NCI-H1048 (cell line): ENCODE results near the gene POU4F2.
"Not testable (repeated sequence)": the region's sequence is repeated elsewhere in the genome, so short reads cannot be mapped to it uniquely, and the experiment has no call there.

ENCODE experiments used
- DNase-seq: peaks from one replicate; lab custom pipeline; 2025; lab: John Stamatoyannopoulos, UW

The POU4F2 gene

DNA sequence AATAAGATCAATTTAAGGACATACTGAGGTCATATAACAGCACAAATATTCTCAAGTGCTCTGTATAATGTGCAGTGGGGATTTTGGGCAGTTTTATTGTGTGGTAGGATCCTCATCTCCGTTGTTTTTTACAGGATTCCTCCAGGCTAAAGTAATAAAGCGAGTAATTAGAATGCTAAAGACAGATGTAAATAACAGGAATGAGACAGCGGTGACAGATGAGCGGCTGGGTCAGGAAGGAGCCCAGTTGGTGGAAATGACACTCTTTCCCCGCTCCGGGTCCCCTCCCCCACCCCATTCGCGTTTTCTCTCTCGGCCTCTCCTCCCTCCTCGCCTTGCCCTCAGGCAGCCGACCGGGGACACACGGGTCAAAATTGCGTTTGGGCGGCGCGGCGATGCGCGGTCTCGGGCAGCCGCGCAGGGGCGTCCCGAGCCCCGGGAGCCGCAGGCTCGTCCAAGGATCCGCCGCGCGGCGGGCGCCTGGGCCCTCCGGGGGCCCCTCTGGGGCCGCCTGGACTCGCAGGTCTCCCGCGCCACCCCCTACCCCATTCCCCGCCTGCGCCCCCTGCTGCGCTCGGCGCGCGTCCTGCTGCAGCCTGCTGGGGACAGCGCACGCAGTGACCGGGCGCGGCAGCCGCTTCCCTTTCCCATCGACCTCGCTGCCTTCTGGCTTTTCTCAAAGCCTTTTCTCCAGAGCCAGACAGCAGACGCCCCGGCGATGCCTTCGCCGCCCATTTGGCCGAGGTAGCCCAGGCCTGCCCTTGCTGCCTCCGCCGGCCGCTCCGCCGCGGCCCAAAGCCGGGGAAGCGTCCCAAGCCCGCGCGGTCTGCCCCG lies 16.2 kb downstream of the POU4F2 start:
- DNase-seq = no peak

DNA sequence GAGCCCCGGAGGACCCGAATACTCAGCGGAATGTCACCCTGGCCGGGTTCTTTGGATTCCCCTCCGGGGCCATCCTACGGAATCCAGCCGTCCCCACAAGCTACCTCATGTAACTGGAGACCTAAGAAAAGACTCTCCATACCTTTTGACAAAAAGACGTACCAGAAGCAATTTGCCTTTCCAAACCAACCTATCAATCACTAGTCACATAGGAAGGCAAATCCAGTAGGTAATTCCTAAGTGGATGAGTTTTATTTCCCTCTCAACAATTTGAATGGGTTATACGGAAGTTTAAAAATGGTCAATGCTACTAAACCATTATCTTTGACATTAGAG lies 16.8 kb downstream of the POU4F2 start:
- no peak for DNase-seq

DNA sequence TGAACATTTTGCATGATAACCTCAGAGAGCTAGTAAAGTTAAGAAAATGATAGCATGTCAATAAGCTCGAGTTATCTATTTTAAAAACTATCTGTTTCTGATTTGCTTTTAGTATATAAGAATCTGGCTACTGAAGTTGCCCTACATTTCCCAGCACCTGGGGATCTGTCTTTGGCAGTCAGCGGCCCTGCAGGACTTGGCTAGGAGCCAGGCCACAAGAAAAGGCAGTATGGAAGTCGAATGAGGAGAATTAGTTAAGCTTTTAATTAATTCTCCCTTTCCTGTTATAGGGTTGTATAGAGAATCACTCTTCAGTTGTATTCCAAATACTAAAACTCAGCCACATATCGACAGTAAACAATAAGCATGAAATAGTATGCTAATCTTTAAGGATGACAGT lies 22.7 kb downstream of the POU4F2 start:
- no peak for DNase-seq

DNA sequence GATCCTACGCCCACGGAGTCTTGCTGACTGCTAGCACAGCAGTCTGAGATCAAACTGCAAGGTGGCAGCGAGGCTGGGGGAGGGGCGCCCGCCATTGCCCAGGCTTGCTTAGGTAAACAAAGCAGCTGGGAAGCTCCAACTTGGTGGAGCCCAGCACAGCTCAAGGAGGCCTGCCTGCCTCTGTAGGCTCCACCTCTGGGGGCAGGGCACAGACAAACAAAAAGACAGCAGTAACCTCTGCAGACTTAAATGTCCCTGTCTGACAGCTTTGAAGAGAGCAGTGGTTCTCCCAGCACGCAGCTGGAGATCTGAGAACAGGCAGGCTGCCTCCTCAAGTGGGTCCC lies 25.2 kb downstream of the POU4F2 start:
- not testable (repeated sequence) for DNase-seq

DNA sequence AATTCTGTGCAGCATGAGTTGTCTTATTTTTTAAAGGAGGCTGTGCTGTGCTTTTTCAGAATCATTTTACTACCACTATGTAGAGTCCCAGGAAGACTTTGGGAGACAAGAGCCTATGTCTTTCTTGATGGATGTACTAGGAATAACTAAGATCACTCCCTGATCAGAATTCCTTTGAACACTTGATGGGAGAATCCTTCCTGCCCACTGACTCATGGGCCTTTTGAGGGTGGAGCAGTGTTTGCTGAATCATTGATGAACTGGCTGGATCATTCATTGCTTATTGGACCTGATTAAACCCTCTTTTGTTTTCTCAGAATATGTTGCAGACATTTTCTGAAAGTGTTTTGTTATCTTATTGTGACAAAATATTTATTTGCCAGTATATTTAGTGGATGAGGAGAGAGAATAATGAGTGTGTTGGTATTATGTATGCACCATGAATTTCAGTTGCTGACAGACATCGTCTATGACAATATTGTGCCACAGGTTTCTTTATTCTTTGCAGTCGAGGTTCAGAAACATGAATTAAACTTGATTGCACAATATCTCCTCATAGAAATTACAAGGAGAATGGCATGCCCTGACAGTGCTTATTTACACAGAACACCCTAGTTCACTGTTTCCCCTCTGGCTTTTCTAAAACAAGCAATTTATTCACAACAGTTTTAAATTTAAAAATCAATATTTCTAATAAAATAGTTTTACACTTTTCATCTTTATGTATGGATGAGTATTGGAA lies 36.3 kb downstream of the POU4F2 start:
- no peak for DNase-seq
